ENCODE results near the gene ZFP57. TPM values are rescaled to one million over a fixed set of nuclear protein-coding genes. Genes with fewer than 3 reads are reported as not detected.

ZFP57 gene
- total RNA-seq, 4 donors from 2014 or later = 0.23 to 6.2 (median 1.2) TPM; not detected in 1

- 85% methylated on average over 5 of the region's 8 CpGs for WGBS
- Histone ChIP-seq H3K4me1 (no peaks in the 10 kb centered on the region), H3K27ac (replicated peaks in 1 of 4) (no peak overlapping the region), H3K36me3 (no peaks in the 10 kb centered on the region), H3K27me3 (peaks cover 0 to 26% (median 3%) of the 10 kb centered on the region in 4 donors), H3K4me3 (no peak overlapping the region), H3K9me3 (no peaks in the 10 kb centered on the region)
- intact Hi-C loops (cut with DNase I) = no loop called here
- TF ChIP-seq POLR2AphosphoS5 (IDR thresholded peaks at IDR 0.05) (no peak), CTCF (IDR thresholded peaks at IDR 0.05) (no peak), POLR2A (IDR thresholded peaks at IDR 0.05; ENCODE audit: low read depth) (no peak), EP300 (IDR thresholded peaks at IDR 0.05) (no peak)
- no peak for DNase-seq (ENCODE audit: extremely low spot score)
Observed at GRCh38 chr6:29710281-29710941, 29.5 kb upstream of the ZFP57 start.

- H3K4me3 ChIP-seq = no peak overlapping the region
- 42% methylated on average over 4 of the region's 4 CpGs for WGBS
- no peaks in the 10 kb centered on the region for H3K9me3 ChIP-seq
- H3K27me3 ChIP-seq = peaks cover 0 to 26% (median 3%) of the 10 kb centered on the region in 4 donors
- H3K4me1 ChIP-seq = no peaks in the 10 kb centered on the region
- no peak overlapping the region for H3K27ac ChIP-seq (replicated peaks in 1 of 4)
- H3K36me3 ChIP-seq = no peaks in the 10 kb centered on the region
- DNase-seq (ENCODE audit: extremely low spot score) = no peak
- intact Hi-C loops (cut with DNase I) = no loop called here
- TF ChIP-seq CTCF (IDR thresholded peaks at IDR 0.05) = no peak
- TF ChIP-seq EP300 (IDR thresholded peaks at IDR 0.05) = no peak
- TF ChIP-seq POLR2A (IDR thresholded peaks at IDR 0.05; ENCODE audit: low read depth) = no peak
- TF ChIP-seq POLR2AphosphoS5 (IDR thresholded peaks at IDR 0.05) = no peak
Observed at GRCh38 chr6:29709188-29709587, 28.2 kb upstream of the ZFP57 start.

GRCh38 chr6:29708432-29709179 is 27.7 kb upstream of the ZFP57 start:
- H3K9me3 ChIP-seq = no peaks in the 10 kb centered on the region
- no peak overlapping the region for H3K27ac ChIP-seq (replicated peaks in 1 of 4)
- no peaks in the 10 kb centered on the region for H3K4me1 ChIP-seq
- no peaks in the 10 kb centered on the region for H3K36me3 ChIP-seq
- no peak overlapping the region for H3K4me3 ChIP-seq
- TF ChIP-seq POLR2A (IDR thresholded peaks at IDR 0.05; ENCODE audit: low read depth) (no peak), CTCF (IDR thresholded peaks at IDR 0.05) (no peak), POLR2AphosphoS5 (IDR thresholded peaks at IDR 0.05) (no peak), EP300 (IDR thresholded peaks at IDR 0.05) (no peak)
- intact Hi-C loops (cut with DNase I) = no loop called here
- 63% methylated on average over 11 of the region's 11 CpGs for WGBS
- DNase-seq (ENCODE audit: extremely low spot score) = no peak
- peaks cover 0 to 29% (median 3%) of the 10 kb centered on the region in 4 donors for H3K27me3 ChIP-seq

GRCh38 chr6:29705389-29706231 is 24.7 kb upstream of the ZFP57 start:
- H3K36me3 ChIP-seq = no peaks in the 10 kb centered on the region
- H3K4me3 ChIP-seq = no peak overlapping the region
- TF ChIP-seq EP300 (IDR thresholded peaks at IDR 0.05) (no peak), CTCF (IDR thresholded peaks at IDR 0.05) (peak; percentile 62 to 74 (median 67)), POLR2AphosphoS5 (IDR thresholded peaks at IDR 0.05) (peak in 1 of 2 donors; percentile 18)
- no peak for DNase-seq (ENCODE audit: extremely low spot score)
- WGBS = 31% methylated on average over 10 of the region's 10 CpGs
- intact Hi-C loops (cut with DNase I) = loop anchor here (2.0 kb wide), 1 partner anchor 129 kb away; no protein-coding TSS in a partner anchor
- peaks cover 0 to 46% (median 6%) of the 10 kb centered on the region in 4 donors for H3K27me3 ChIP-seq
- H3K4me1 ChIP-seq = no peaks in the 10 kb centered on the region
- no peak overlapping the region for H3K27ac ChIP-seq (replicated peaks in 1 of 4)
- no peaks in the 10 kb centered on the region for H3K9me3 ChIP-seq

Measured in esophagus muscularis mucosa (tissue), 4 donors.